ENCODE data around the gene SMIM28. TPM values are rescaled to one million over a fixed set of nuclear protein-coding genes. Genes with fewer than 3 reads are reported as not detected.
A peak's percentile ranks its signal among the peaks of the same experiment; 100 is the strongest.

Gene SMIM28
- total and polyA plus RNA-seq, 9 of the 15 experiments (the other 6 are each of a cell fraction or from before 2014, with no cell fraction given): not detected

- TF ChIP-seq MCM7 (IDR thresholded peaks at IDR 0.05): no peak
- no peak for TF ChIP-seq SMAD3 (CRISPR knock-in tag; conservative IDR thresholded peaks at IDR 0.05)
- no peak for TF ChIP-seq ZNF239 (CRISPR knock-in tag; IDR thresholded peaks at IDR 0.05)
- TF ChIP-seq MTF1 (CRISPR knock-in tag; IDR thresholded peaks at IDR 0.05; ENCODE audit: borderline replicate concordance): no peak
- no peak for TF ChIP-seq HDGF (IDR thresholded peaks at IDR 0.05)
- no peak for TF ChIP-seq ZBTB43 (CRISPR knock-in tag; IDR thresholded peaks at IDR 0.05)
- no peak for TF ChIP-seq ZBTB8A (IDR thresholded peaks at IDR 0.05; ENCODE audit: partially characterized antibody)
- TF ChIP-seq ARID4B (CRISPR knock-in tag; IDR thresholded peaks at IDR 0.05): no peak; the same call in none of the 2 replicates
- TF ChIP-seq TCFL5 (CRISPR knock-in tag; conservative IDR thresholded peaks at IDR 0.05): no peak
- TF ChIP-seq SMAD1 (IDR thresholded peaks at IDR 0.05; ENCODE audit: low read depth, low read length, partially characterized antibody): no peak
- TF ChIP-seq POLR3A (IDR thresholded peaks at IDR 0.05; ENCODE audit: borderline replicate concordance, extremely low read depth, insufficient read depth, insufficient read length): no peak
- TF ChIP-seq DPF2 (IDR thresholded peaks at IDR 0.05): no peak; the same call in 1 of the 2 replicates
- peak; percentile 70; the same call in 1 of the 2 replicates for TF ChIP-seq SMAD4 (CRISPR knock-in tag; conservative IDR thresholded peaks at IDR 0.05)
- peak; percentile 96 for TF ChIP-seq VEZF1 (CRISPR knock-in tag; IDR thresholded peaks at IDR 0.05)
- TF ChIP-seq TCF3 (CRISPR knock-in tag; IDR thresholded peaks at IDR 0.05): peak; percentile 13; the same call in 1 of the 2 replicates
- TF ChIP-seq CHCHD3 (CRISPR knock-in tag; IDR thresholded peaks at IDR 0.05): 0 out of 2 replicates have a peak, but pooled peaks have one; percentile 59
- TF ChIP-seq ZNF146 (CRISPR knock-in tag; IDR thresholded peaks at IDR 0.05; ENCODE audit: unreplicated experiment): no peak
- TF ChIP-seq SMARCA4 (IDR thresholded peaks at IDR 0.05): no peak
- no peak for TF ChIP-seq EHMT2 (IDR thresholded peaks at IDR 0.05)
- 0 out of 2 replicates have a peak, but pooled peaks have one; percentile 9 for TF ChIP-seq MECOM (CRISPR knock-in tag; IDR thresholded peaks at IDR 0.05)
- TF ChIP-seq CAMTA2 (CRISPR knock-in tag; conservative IDR thresholded peaks at IDR 0.05): no peak
Measured at GRCh38 chr6:138403801-138404665, 26.3 kb downstream of the SMIM28 start, which contains the start of gene HEBP2 (continued).
